Adrenal gland (tissue), 19 donors: ENCODE measurements around the gene NME2. TPM values are rescaled to one million over a fixed set of nuclear protein-coding genes. Genes with fewer than 3 reads are reported as not detected.
A peak's percentile ranks its signal among the peaks of the same experiment; 100 is the strongest.

Experiments
- DNase-seq, 7 donors: peaks; one replicate each; pipeline ENCODE4 v3.0.0-alpha.2; 2019 to 2020
- H3K27ac ChIP-seq, 5 donors: fragments of 200-600 bp; sonication (generic) in 4 of 5; 1 replicate in 3 of 5; 2 replicates in 2 of 5; pipeline versions ENCODE4 v1.5.1 to v1.8.0; 2016 to 2020; ENCODE audit warnings: mild to moderate bottlenecking in 1 of 5
- H3K27me3 ChIP-seq: fragments of 200-600 bp; 2 replicates; pipeline ENCODE4 v1.8.0; 2021
- H3K36me3 ChIP-seq, 2 donors: fragments of 200-600 bp; replicated peaks in 1 of 2; 1 replicate in 1 of 2; 2 replicates in 1 of 2; pipeline versions ENCODE4 v1.5.1 to v1.8.0; 2018 to 2022
- H3K4me1 ChIP-seq, 2 donors: fragments of 200-600 bp; replicated peaks in 1 of 2; 1 replicate in 1 of 2; 2 replicates in 1 of 2; pipeline versions ENCODE4 v1.5.1 to v1.8.0; 2018 to 2021
- H3K4me3 ChIP-seq, 4 donors: fragments of 200-600 bp; sonication (generic) in 3 of 4; one replicate each; pipeline ENCODE4 v1.5.1; 2016 to 2018
- H3K9me3 ChIP-seq, 3 donors: fragments of 200-600 bp; sonication (generic) in 1 of 3; replicated peaks in 1 of 3; 1 replicate in 2 of 3; 2 replicates in 1 of 3; pipeline versions ENCODE4 v1.5.1 to v1.8.0; 2016 to 2021
- CTCF ChIP-seq, 6 experiments: fragments of 450-650 bp in 4 of 6; fragments of 200-600 bp in 2 of 6; sonication (generic) in 1 of 6; IDR thresholded peaks; 1 replicate in 5 of 6; 2 replicates in 1 of 6; pipeline versions ENCODE4 v1.5.1 to v1.8.0; 2016 to 2021; ENCODE audit warnings: antibody characterized with exemption in 6 of 6, mild to moderate bottlenecking in 2 of 6, moderate library complexity in 1 of 6
- POLR2A ChIP-seq, 2 donors: fragments of 450-650 bp; IDR thresholded peaks; one replicate each; pipeline ENCODE4 v1.6.1; 2017; ENCODE audit warnings: antibody characterized with exemption in 2 of 2, mild to moderate bottlenecking in 2 of 2, moderate library complexity in 1 of 2
- WGBS, 4 donors: extraction: QIAGEN DNeasy Blood & Tissue Kit in 2 of 4; methylation state at CpG; one replicate each; pipeline versions ENCODE4 v1.1.5 to v1.1.7; 2013 to 2017; 5-methylcytosine and 5-hydroxymethylcytosine counted together
- intact Hi-C, 2 donors: fragments of 100-400 bp; cut with DNase I; formaldehyde crosslinking; loops; one replicate each; pipeline versions ENCODE4 v1.14.1 to v1.15.0; 2022 to 2023
- long read RNA-seq, 10 donors: library from polyadenylated mRNA in 3 of 10; unstranded in 2 of 10; stranded (forward) in 1 of 10; transcript quantifications; one replicate each; pipeline ENCODE4 v2.0.0 and lab custom pipeline, GENCODE V29; 2021 to 2026
- polyA plus RNA-seq, 3 donors: library from polyadenylated mRNA; stranded (reverse); fragments of 200-250 nt in 2 of 3; fragments of 350-450 nt in 1 of 3; fragmentation: Illumina TruSeq in 1 of 3; extraction: RNeasy Lipid Tissue Mini Kit (QIAGEN cat#74804) in 1 of 3; gene quantifications; one replicate each; pipeline ENCODE4 v1.2.3, GENCODE V29; 2013 to 2014
- total RNA-seq, 9 donors: library from RNA; depleted of rRNA in 4 of 9; stranded (reverse); fragments of >200 nt in 4 of 9; fragments of 120-200 nt in 1 of 9; fragmentation: NEBNext Ultra II Directional in 1 of 9; extraction: Animal tissue kit (Norgen Biotek cat#: 25700) in 1 of 9; gene quantifications; one replicate each; pipeline versions ENCODE4 v1.1.0 to v1.2.4, GENCODE V29; 2013 to 2023
- donor health status: healthy with polysubstance abuse.
- donor health status: Bipolar disorder and iron deficiency.
- donor health status: DM: yes; HTN: yes; CAD: no.
- donor health status: DM: no; HTN: no; CAD: no.
- donor health status: DM: no; HTN: no; CAD: no.
- donor health status: DM: yes; HTN: yes; CAD: no.

Gene NME2
- total RNA-seq, result 100 to 1,000 TPM; 271 to 502 (median 409) TPM
- 100 to 1,000 TPM; 336 to 644 (median 393) TPM for polyA plus RNA-seq
- long read RNA-seq, donor 1, transcript NME2-209 (2 exons, 789 nt), result minor isoform, 31 of 326 reads
- long read RNA-seq, donor 1, transcript NME2-208 (3 exons, 565 nt), result minor isoform, 18 of 326 reads
- long read RNA-seq, donor 1, transcript NME2-202 (4 exons, 866 nt), result minor isoform, 64 of 326 reads
- long read RNA-seq, donor 1, transcript NME2-205 (5 exons, 826 nt), result major isoform, 200 of 326 reads
- long read RNA-seq, donor 1, partial matches to known transcripts, result 5 of 326 reads
- long read RNA-seq, donor 1, other reads (novel, unspliced or antisense), result 0 of 326 reads
- long read RNA-seq, donor 2, transcript NME2-205 (5 exons, 826 nt), result major isoform, 122 of 184 reads
- long read RNA-seq, donor 2, transcript NME2-209 (2 exons, 789 nt), result minor isoform, 19 of 184 reads
- long read RNA-seq, donor 2, transcript NME2-208 (3 exons, 565 nt), result minor isoform, 7 of 184 reads
- long read RNA-seq, donor 2, transcript NME2-202 (4 exons, 866 nt), result minor isoform, 30 of 184 reads
- long read RNA-seq, donor 2, partial matches to known transcripts, result 0 of 184 reads
- long read RNA-seq, donor 2, other reads (novel, unspliced or antisense), result 0 of 184 reads
- long read RNA-seq, donor 3, transcript NME2-208 (3 exons, 565 nt), result minor isoform, 8 of 211 reads
- long read RNA-seq, donor 3, transcript NME2-202 (4 exons, 866 nt), result minor isoform, 38 of 211 reads
- long read RNA-seq, donor 3, transcript NME2-205 (5 exons, 826 nt), result major isoform, 131 of 211 reads
- long read RNA-seq, donor 3, transcript NME2-209 (2 exons, 789 nt), result minor isoform, 26 of 211 reads
- long read RNA-seq, donor 3, partial matches to known transcripts, result 0 of 211 reads
- long read RNA-seq, donor 3, other reads (novel, unspliced or antisense), result 0 of 211 reads
- long read RNA-seq, donor 4, transcript NME2-205 (5 exons, 826 nt), result major isoform, 198 of 247 reads
- long read RNA-seq, donor 4, transcript NME2-202 (4 exons, 866 nt), result minor isoform, 38 of 247 reads
- long read RNA-seq, donor 4, partial matches to known transcripts, result 0 of 247 reads
- long read RNA-seq, donor 4, other reads (novel, unspliced or antisense), result 4 of 247 reads
- long read RNA-seq, donor 5, transcript NME2-201 (4 exons, 568 nt), result minor isoform, 9 of 296 reads
- long read RNA-seq, donor 5, transcript NME2-202 (4 exons, 866 nt), result minor isoform, 31 of 296 reads
- long read RNA-seq, donor 5, transcript NME2-205 (5 exons, 826 nt), result major isoform, 242 of 296 reads
- long read RNA-seq, donor 5, transcript NME2-204 (5 exons, 749 nt), result minor isoform, 5 of 296 reads
- long read RNA-seq, donor 5, partial matches to known transcripts, result 0 of 296 reads
- long read RNA-seq, donor 5, other reads (novel, unspliced or antisense), result 1 of 296 reads
- long read RNA-seq, donor 6, transcript NME2-207 (5 exons, 850 nt), result minor isoform, 6 of 256 reads
- long read RNA-seq, donor 6, transcript NME2-202 (4 exons, 866 nt), result minor isoform, 35 of 256 reads
- long read RNA-seq, donor 6, transcript NME2-205 (5 exons, 826 nt), result major isoform, 203 of 256 reads
- long read RNA-seq, donor 6, partial matches to known transcripts, result 1 of 256 reads
- long read RNA-seq, donor 6, other reads (novel, unspliced or antisense), result 4 of 256 reads
- long read RNA-seq, donor 7, transcript NME2-205 (5 exons, 826 nt), result major isoform, 40 of 159 reads
- long read RNA-seq, donor 7, transcript NME2-202 (4 exons, 866 nt), result minor isoform, 35 of 159 reads
- long read RNA-seq, donor 7, transcript NME2-209 (2 exons, 789 nt), result minor isoform, 23 of 159 reads
- long read RNA-seq, donor 7, transcript NME2-204 (5 exons, 749 nt), result minor isoform, 36 of 159 reads
- long read RNA-seq, donor 7, partial matches to known transcripts, result 11 of 159 reads
- long read RNA-seq, donor 7, other reads (novel, unspliced or antisense), result 0 of 159 reads
- long read RNA-seq, donor 8, transcript NME2-209 (2 exons, 789 nt), result minor isoform, 34 of 312 reads
- long read RNA-seq, donor 8, transcript NME2-202 (4 exons, 866 nt), result minor isoform, 35 of 312 reads
- long read RNA-seq, donor 8, transcript NME2-205 (5 exons, 826 nt), result major isoform, 217 of 312 reads
- long read RNA-seq, donor 8, transcript NME2-208 (3 exons, 565 nt), result minor isoform, 8 of 312 reads
- long read RNA-seq, donor 8, partial matches to known transcripts, result 6 of 312 reads
- long read RNA-seq, donor 8, other reads (novel, unspliced or antisense), result 0 of 312 reads
- long read RNA-seq, donor 9, transcript NME2-205 (5 exons, 826 nt), result major isoform, 134 of 210 reads
- long read RNA-seq, donor 9, transcript NME2-209 (2 exons, 789 nt), result minor isoform, 24 of 210 reads
- long read RNA-seq, donor 9, transcript NME2-202 (4 exons, 866 nt), result minor isoform, 29 of 210 reads
- long read RNA-seq, donor 9, transcript NME2-208 (3 exons, 565 nt), result minor isoform, 10 of 210 reads
- long read RNA-seq, donor 9, partial matches to known transcripts, result 5 of 210 reads
- long read RNA-seq, donor 9, other reads (novel, unspliced or antisense), result 0 of 210 reads
- long read RNA-seq, donor 10, transcript NME2-202 (4 exons, 866 nt), result minor isoform, 29 of 156 reads
- long read RNA-seq, donor 10, transcript NME2-205 (5 exons, 826 nt), result major isoform, 102 of 156 reads
- long read RNA-seq, donor 10, transcript NME2-209 (2 exons, 789 nt), result minor isoform, 21 of 156 reads
- long read RNA-seq, donor 10, partial matches to known transcripts, result 0 of 156 reads
- long read RNA-seq, donor 10, other reads (novel, unspliced or antisense), result 0 of 156 reads

- peaks cover 0 to 12% of the 10 kb centered on the region in 2 donors for H3K4me1 ChIP-seq
- intact Hi-C loops, result no loop called here
- 0% methylated on average over 6 to 98 of the region's 98 CpGs for WGBS, 4 donors
- peaks cover 0 to 49% of the 10 kb centered on the region in 2 donors for H3K36me3 ChIP-seq
- TF ChIP-seq POLR2A (IDR thresholded peaks at IDR 0.05) (peak; percentile 57 to 75), CTCF (IDR thresholded peaks at IDR 0.05) (no peak)
- H3K9me3 ChIP-seq, result no peaks in the 10 kb centered on the region
- peak; percentile 90 to 94 (median 91) for DNase-seq
- peak within 1 kb of the TSS; percentile 79 to 97 (median 93) for H3K27ac ChIP-seq
- no peaks in the 10 kb centered on the region for H3K27me3 ChIP-seq
- H3K4me3 ChIP-seq, result peak within 1 kb of the TSS; percentile 3 to 82 (median 70)
Measured at GRCh38 chr17:51166198-51166986, at the start of gene NME2. Gene NME2 (plus strand): TSS chr17:51166411. CDS start chr17:51166831, 420 bp downstream.

GRCh38 chr17:51118330-51119195 is 47.6 kb upstream of the NME2 start:
- TF ChIP-seq CTCF (IDR thresholded peaks at IDR 0.05) (no peak), POLR2A (IDR thresholded peaks at IDR 0.05) (no peak)
- peaks cover 26 to 29% of the 10 kb centered on the region in 2 donors for H3K4me1 ChIP-seq
- intact Hi-C loops, result loop anchor here in 1 of 2 donors (10.0 kb wide), 1 partner anchor 64 kb away; no protein-coding TSS in a partner anchor
- H3K9me3 ChIP-seq, result no peaks in the 10 kb centered on the region
- H3K36me3 ChIP-seq, result no peaks in the 10 kb centered on the region
- no peaks in the 10 kb centered on the region for H3K27me3 ChIP-seq
- DNase-seq, result peak in 5 of 7 donors; percentile 18 to 70 (median 42)
- 49 to 52% (median 51%) methylated on average over 14 of the region's 14 CpGs for WGBS, 4 donors
- H3K4me3 ChIP-seq, result peak overlapping the region in 1 of 4 donors; percentile 84
- H3K27ac ChIP-seq, result peak overlapping the region in 3 of 5 donors; percentile 99 to 100 (median 100)
